H1 (cell line): Measurements from ENCODE around the gene SLC9A5. TPM values are rescaled to one million over a fixed set of nuclear protein-coding genes. Genes with fewer than 3 reads are reported as not detected.

Source experiments
- HDAC6 ChIP-seq: IDR thresholded peaks from one replicate; pipeline ENCODE4 v1.7.1; 2012; ENCODE audit warnings: low read depth, mild to moderate bottlenecking, inconsistent platforms, low read length, moderate library complexity
- polyA plus RNA-seq, 7 experiments: library from polyadenylated mRNA; depleted of rRNA in 3 of 7; stranded (reverse) in 5 of 7; unstranded in 2 of 7; fragments of >200 nt in 5 of 7; fragments of 200-250 nt in 2 of 7; gene quantifications; 1 replicate in 5 of 7; 2 replicates in 1 of 7; 4 replicates in 1 of 7; pipeline versions ENCODE4 v1.2.1 to v1.2.3, GENCODE V29; 2011 to 2013; ENCODE audit warnings: missing spikeins in 2 of 7, mixed read lengths in 2 of 7
- total RNA-seq: library from RNA; stranded (reverse); fragmentation: NEBNext Ultra II Directional; extraction: Animal tissue kit (Norgen Biotek cat#: 25700); gene quantifications from 2 replicates; pipeline ENCODE4 v1.2.1, GENCODE V29; 2021

SLC9A5 gene
- total and polyA plus RNA-seq, 2 of the 8 experiments (the other 6 are each of a cell fraction or from before 2014, with no cell fraction given) = 7.9 to 8.6 TPM

- TF ChIP-seq HDAC6 = no peak
Observed at GRCh38 chr16:67226295-67226803, 22.4 kb upstream of the SLC9A5 start (continued).
